Activated naive CD4-positive, alpha-beta T cell (primary cell): ENCODE results near the gene PATL1.

ENCODE experiments used
- DNase-seq, 4 experiments: peaks; one replicate each; lab custom pipeline; 2025; lab: John Stamatoyannopoulos, UW

PATL1 gene

GRCh38 chr11:59614277-59615119 lies 54.3 kb downstream of the PATL1 start:
- DNase-seq, result no peak

- no peak for DNase-seq
Measured at GRCh38 chr11:59611570-59612565, 57.0 kb downstream of the PATL1 start.

GRCh38 chr11:59610289-59610688 lies 58.5 kb downstream of the PATL1 start:
- no peak for DNase-seq

GRCh38 chr11:59607703-59608454 lies 61.0 kb downstream of the PATL1 start:
- no peak for DNase-seq

- DNase-seq, result no peak
Measured at GRCh38 chr11:59602432-59602831, 66.4 kb downstream of the PATL1 start.

- no peak for DNase-seq
Measured at GRCh38 chr11:59601788-59602187, 67.0 kb downstream of the PATL1 start.

GRCh38 chr11:59600636-59601035 lies 68.2 kb downstream of the PATL1 start:
- DNase-seq, result no peak

GRCh38 chr11:59600234-59600633 lies 68.6 kb downstream of the PATL1 start:
- DNase-seq, result no peak

GRCh38 chr11:59598961-59599360 lies 69.9 kb downstream of the PATL1 start:
- no peak for DNase-seq
